Measurements from ENCODE around the gene NLRP6. TPM values are rescaled to one million over a fixed set of nuclear protein-coding genes. Genes with fewer than 3 reads are reported as not detected.

The NLRP6 gene
- total RNA-seq, 1 experiment from 2014 or later, result not detected

DNA sequence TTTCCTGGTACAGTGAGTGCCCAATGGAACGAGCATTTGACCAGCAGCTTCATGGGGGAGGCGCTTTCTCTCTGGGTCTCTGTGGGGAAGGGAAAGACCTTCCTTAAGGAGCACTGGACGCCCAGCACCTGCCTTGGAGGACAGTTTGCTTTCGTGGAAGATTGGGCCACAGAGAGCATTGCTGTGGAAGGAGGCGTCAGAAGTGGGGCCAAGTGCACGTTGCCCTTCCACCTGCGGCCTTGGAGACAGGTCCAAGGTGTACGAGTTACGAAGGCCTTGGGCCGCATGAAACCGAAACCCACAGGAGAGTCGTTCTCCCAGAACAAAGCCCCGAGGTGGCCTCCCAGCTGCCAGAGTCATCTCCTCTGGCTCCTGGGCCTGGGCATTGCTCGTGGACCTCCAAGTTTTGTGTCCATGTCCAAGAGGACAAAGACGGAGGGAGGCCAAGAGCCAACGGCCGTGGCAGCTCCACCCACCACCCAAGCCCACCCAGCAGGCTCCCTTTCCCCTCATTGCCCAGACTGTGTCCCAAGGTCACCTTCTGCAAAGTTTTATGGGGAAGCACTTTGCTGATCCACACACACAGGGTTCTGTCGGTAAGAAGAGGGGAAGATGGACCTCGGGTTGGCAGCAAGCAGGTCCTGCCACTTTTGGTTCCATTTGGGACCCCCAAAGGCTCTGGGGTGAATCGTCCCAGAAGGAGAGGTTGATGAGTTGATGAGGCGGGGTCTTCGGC lies 5.8 kb upstream of the NLRP6 start:
- H3K36me3 ChIP-seq (ENCODE audit: insufficient read depth, low read length, poor library complexity, severe bottlenecking), result no peaks in the 10 kb centered on the region
- H3K27me3 ChIP-seq (replicated peaks; ENCODE audit: insufficient read depth, low read depth, low read length, poor library complexity), result no peaks in the 10 kb centered on the region
- no peak for DNase-seq (ENCODE audit: low spot score)
- intact Hi-C loops (cut with micrococcal nuclease; ENCODE audit: unreplicated experiment), result no loop called here
- no peak overlapping the region for H3K4me3 ChIP-seq (ENCODE audit: low read depth, low read length, poor library complexity, severe bottlenecking)
- no TSS peak for BruUV-seq (replicated peaks)
- no peaks in the 10 kb centered on the region for H3K4me1 ChIP-seq (ENCODE audit: insufficient read depth, low read length, poor library complexity, severe bottlenecking)
- no peak overlapping the region for H3K27ac ChIP-seq (ENCODE audit: low read depth, low read length, poor library complexity, severe bottlenecking)
- ChIA-PET CTCF (no interaction called here), POLR2A (ENCODE audit: low non-redundant PET) (no interaction called here)
- H3K9me3 ChIP-seq (ENCODE audit: low read depth, low read length, poor library complexity, severe bottlenecking), result no peaks in the 10 kb centered on the region
- TF ChIP-seq EZH2 (IDR thresholded peaks at IDR 0.05; ENCODE audit: borderline replicate concordance, low read depth, low read length, poor library complexity, severe bottlenecking), result no peak
- TF ChIP-seq, protein P1, sequence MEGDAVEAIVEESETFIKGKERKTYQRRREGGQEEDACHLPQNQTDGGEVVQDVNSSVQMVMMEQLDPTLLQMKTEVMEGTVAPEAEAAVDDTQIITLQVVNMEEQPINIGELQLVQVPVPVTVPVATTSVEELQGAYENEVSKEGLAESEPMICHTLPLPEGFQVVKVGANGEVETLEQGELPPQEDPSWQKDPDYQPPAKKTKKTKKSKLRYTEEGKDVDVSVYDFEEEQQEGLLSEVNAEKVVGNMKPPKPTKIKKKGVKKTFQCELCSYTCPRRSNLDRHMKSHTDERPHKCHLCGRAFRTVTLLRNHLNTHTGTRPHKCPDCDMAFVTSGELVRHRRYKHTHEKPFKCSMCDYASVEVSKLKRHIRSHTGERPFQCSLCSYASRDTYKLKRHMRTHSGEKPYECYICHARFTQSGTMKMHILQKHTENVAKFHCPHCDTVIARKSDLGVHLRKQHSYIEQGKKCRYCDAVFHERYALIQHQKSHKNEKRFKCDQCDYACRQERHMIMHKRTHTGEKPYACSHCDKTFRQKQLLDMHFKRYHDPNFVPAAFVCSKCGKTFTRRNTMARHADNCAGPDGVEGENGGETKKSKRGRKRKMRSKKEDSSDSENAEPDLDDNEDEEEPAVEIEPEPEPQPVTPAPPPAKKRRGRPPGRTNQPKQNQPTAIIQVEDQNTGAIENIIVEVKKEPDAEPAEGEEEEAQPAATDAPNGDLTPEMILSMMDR (conservative IDR thresholded peaks at IDR 0.05; ENCODE audit: low read depth, low read length), result no peak

DNA sequence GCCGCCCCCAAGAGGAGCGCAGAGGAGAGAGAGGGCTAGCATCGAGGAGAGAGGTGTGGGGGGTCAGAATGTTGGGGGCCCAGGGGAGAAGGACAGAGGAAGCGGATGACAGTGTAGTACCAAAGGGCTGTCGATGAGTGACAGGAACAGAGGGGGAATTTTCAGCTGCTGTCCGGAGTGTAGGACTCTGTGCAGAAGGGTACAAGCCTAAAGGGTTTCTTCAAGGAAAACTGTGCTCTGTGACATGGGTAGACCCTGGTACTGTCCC lies 5.3 kb upstream of the NLRP6 start:
- no peak overlapping the region for H3K4me3 ChIP-seq (ENCODE audit: low read depth, low read length, poor library complexity, severe bottlenecking)
- ChIA-PET CTCF (no interaction called here), POLR2A (ENCODE audit: low non-redundant PET) (no interaction called here)
- BruUV-seq (replicated peaks), result no TSS peak
- intact Hi-C loops (cut with micrococcal nuclease; ENCODE audit: unreplicated experiment), result no loop called here
- H3K36me3 ChIP-seq (ENCODE audit: insufficient read depth, low read length, poor library complexity, severe bottlenecking), result no peaks in the 10 kb centered on the region
- no peaks in the 10 kb centered on the region for H3K27me3 ChIP-seq (replicated peaks; ENCODE audit: insufficient read depth, low read depth, low read length, poor library complexity)
- no peak for DNase-seq (ENCODE audit: low spot score)
- H3K27ac ChIP-seq (ENCODE audit: low read depth, low read length, poor library complexity, severe bottlenecking), result no peak overlapping the region
- H3K9me3 ChIP-seq (ENCODE audit: low read depth, low read length, poor library complexity, severe bottlenecking), result no peaks in the 10 kb centered on the region
- TF ChIP-seq, protein P1 (conservative IDR thresholded peaks at IDR 0.05; ENCODE audit: low read depth, low read length), result no peak
- no peaks in the 10 kb centered on the region for H3K4me1 ChIP-seq (ENCODE audit: insufficient read depth, low read length, poor library complexity, severe bottlenecking)

DNA sequence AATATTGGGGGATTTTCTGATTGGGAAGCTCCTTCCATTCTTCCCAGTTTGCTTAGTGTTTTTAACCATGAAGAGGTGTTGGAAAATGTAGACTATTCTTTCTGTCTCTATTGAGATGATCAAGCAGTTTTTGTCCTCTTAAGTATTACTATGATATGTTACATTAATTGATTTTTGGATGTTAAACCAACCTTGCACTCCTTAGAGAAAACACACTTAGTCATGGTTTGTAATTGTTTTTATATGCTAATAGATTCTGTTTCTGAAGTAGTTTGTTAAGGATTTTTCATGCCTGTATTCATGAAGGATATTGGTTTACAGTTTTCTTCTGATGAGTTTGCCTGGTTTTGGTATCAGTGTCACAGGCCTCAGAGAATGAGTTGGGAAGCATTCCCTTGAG lies 2.0 kb upstream of the NLRP6 start:
- Histone ChIP-seq H3K27ac (ENCODE audit: low read depth, low read length, poor library complexity, severe bottlenecking) (no peak overlapping the region), H3K36me3 (ENCODE audit: insufficient read depth, low read length, poor library complexity, severe bottlenecking) (no peaks in the 10 kb centered on the region), H3K4me1 (ENCODE audit: insufficient read depth, low read length, poor library complexity, severe bottlenecking) (no peaks in the 10 kb centered on the region), H3K27me3 (replicated peaks; ENCODE audit: insufficient read depth, low read depth, low read length, poor library complexity) (peaks cover 27% of the 10 kb centered on the region), H3K9me3 (ENCODE audit: low read depth, low read length, poor library complexity, severe bottlenecking) (no peaks in the 10 kb centered on the region), H3K4me3 (ENCODE audit: low read depth, low read length, poor library complexity, severe bottlenecking) (no peak overlapping the region)
- DNase-seq (ENCODE audit: low spot score), result no peak
- intact Hi-C loops (cut with micrococcal nuclease; ENCODE audit: unreplicated experiment), result no loop called here
- ChIA-PET CTCF (no interaction called here), POLR2A (ENCODE audit: low non-redundant PET) (no interaction called here)
- no TSS peak for BruUV-seq (replicated peaks)
- no peak for TF ChIP-seq EZH2 (IDR thresholded peaks at IDR 0.05; ENCODE audit: borderline replicate concordance, low read depth, low read length, poor library complexity, severe bottlenecking)
- TF ChIP-seq, protein P1 (conservative IDR thresholded peaks at IDR 0.05; ENCODE audit: low read depth, low read length), result no peak

Measured in A673 (cell line).